DOHH2 (cell line): Measurements from ENCODE around the gene BRSK2.

Source experiments
- CTCF ChIP-seq: fragments of 200-600 bp; sonication (generic); IDR thresholded peaks from one replicate; pipeline ENCODE4 v1.5.1; 2014; ENCODE audit warnings: antibody characterized with exemption, mild to moderate bottlenecking, low read depth, low read length; ENCODE audit not compliant: poor library complexity, severe bottlenecking
- EZH2phosphoT487 ChIP-seq: fragments of 200-600 bp; sonication (generic); IDR thresholded peaks from 2 replicates; pipeline ENCODE4 v1.6.1; 2017; ENCODE audit warnings: borderline replicate concordance, mild to moderate bottlenecking, antibody characterized with exemption, low read length, moderate library complexity, mixed read lengths

- TF ChIP-seq CTCF (peak; percentile 27), EZH2phosphoT487 (no peak)
Observed at GRCh38 chr11:1482581-1483444, 93.1 kb downstream of the BRSK2 start.
